K562 (cell line): ENCODE results near the gene ASCL2. TPM values are rescaled to one million over a fixed set of nuclear protein-coding genes. Genes with fewer than 3 reads are reported as not detected.

Experiments used
- ATAC-seq: fragments of 200-7000 bp; cut with Tn5 transposase; 3 replicates; pipeline ENCODE4 v1.9.1; 2020; ENCODE audit warnings: moderate library complexity
- BruUV-seq: library from RNA; stranded (reverse); fragments of 400-500 nt; replicated peaks from 2 replicates; lab custom pipeline; 2021; lab: Mats Ljungman, UMichigan
- CTCF ChIA-PET: fragments of 300-600 bp; formaldehyde crosslinking; extraction: SDS; loops from one replicate; lab custom pipeline; 2021; ENCODE audit warnings: low intra/inter-chr PET ratio; lab: Yijun Ruan, JAX
- POLR2A ChIA-PET: fragments of 300-600, 350-650 bp; sonication (Branson Sonifier 250); formaldehyde crosslinking; extraction: SDS; loops from one replicate; lab custom pipeline; 2021; ENCODE audit warnings: antibody characterized with exemption, inconsistent platforms; lab: Yijun Ruan, JAX
- DNase-seq, 4 experiments: peaks; one replicate each; pipeline versions ENCODE4 v3.0.0 to v3.0.0-alpha.2; 2011 to 2018; ENCODE audit warnings: low spot score in 3 of 4, mixed read lengths in 3 of 4; ENCODE audit errors: extremely low read depth in 1 of 4
- FAIRE-seq: peaks from 2 replicates; lab custom pipeline; 2011; peaks lifted over from hg19 to GRCh38; lab: Jason Lieb, UNC
- H2AFZ ChIP-seq: 2 replicates; pipeline ENCODE4 v1.6.0; 2011; ENCODE audit warnings: low read depth, low read length, control low read depth, inconsistent platforms
- H3K27ac ChIP-seq: fragments of 200-600 bp; 3 replicates; pipeline ENCODE4 v1.8.0; 2011; ENCODE audit warnings: low read depth, mild to moderate bottlenecking, control low read depth, inconsistent platforms, low read length, moderate library complexity, mixed read lengths; ENCODE audit errors: extremely low read depth
- H3K27me3 ChIP-seq, 2 experiments: fragments of 300-600 bp in 1 of 2; 2 replicates in 1 of 2; 3 replicates in 1 of 2; pipeline versions ENCODE4 v1.6.0 to v1.8.0; 2011; ENCODE audit warnings: inconsistent platforms in 2 of 2, low read length in 2 of 2, mild to moderate bottlenecking in 1 of 2, mixed read lengths in 1 of 2, moderate library complexity in 1 of 2; ENCODE audit not compliant: control insufficient read depth in 2 of 2, insufficient read depth in 2 of 2
- H3K36me3 ChIP-seq: fragments of 300-600 bp; 3 replicates; pipeline ENCODE4 v1.8.0; 2011; ENCODE audit warnings: mild to moderate bottlenecking, low read length, inconsistent platforms; ENCODE audit not compliant: control insufficient read depth, insufficient read depth
- H3K4me1 ChIP-seq, 2 experiments: fragments of 200-600 bp in 1 of 2; replicated peaks in 1 of 2; 2 replicates in 1 of 2; 3 replicates in 1 of 2; pipeline versions ENCODE4 v1.5.1 to v1.8.0; 2011; ENCODE audit warnings: inconsistent platforms in 2 of 2, low read length in 2 of 2, mild to moderate bottlenecking in 1 of 2, mixed read lengths in 1 of 2, moderate library complexity in 1 of 2; ENCODE audit not compliant: control insufficient read depth in 2 of 2, insufficient read depth in 2 of 2
- H3K4me2 ChIP-seq: 2 replicates; pipeline ENCODE4 v1.6.1; 2011; ENCODE audit warnings: low read length, control low read depth, inconsistent platforms, mixed read lengths; ENCODE audit not compliant: insufficient read depth
- H3K4me3 ChIP-seq: fragments of 200-600 bp; sonication (generic), shearing (Covaris generic); 2 replicates; pipeline ENCODE4 v1.5.1; 2016; ENCODE audit warnings: control low read depth, inconsistent platforms
- H3K79me2 ChIP-seq: fragments of 200-600 bp; 3 replicates; pipeline ENCODE4 v1.8.0; 2011; ENCODE audit warnings: low read length, inconsistent platforms; ENCODE audit not compliant: control insufficient read depth, insufficient read depth
- H3K9ac ChIP-seq, 2 experiments: 2 replicates each; pipeline versions ENCODE4 v1.6.0 to v1.6.1; 2011; ENCODE audit warnings: low read depth in 2 of 2, low read length in 2 of 2, control low read depth in 1 of 2, inconsistent platforms in 1 of 2, mild to moderate bottlenecking in 1 of 2, mixed read lengths in 1 of 2; ENCODE audit not compliant: insufficient read depth in 1 of 2
- H3K9me1 ChIP-seq: one replicate; pipeline ENCODE4 v1.6.0; 2011; ENCODE audit warnings: inconsistent platforms, mild to moderate bottlenecking, low read length, moderate library complexity; ENCODE audit not compliant: control insufficient read depth, insufficient read depth
- H3K9me3 ChIP-seq: replicated peaks from 2 replicates; pipeline ENCODE4 v1.5.1; 2011; ENCODE audit warnings: low read depth, low read length, inconsistent platforms; ENCODE audit not compliant: control insufficient read depth, insufficient read depth
- H4K20me1 ChIP-seq: replicated peaks from 2 replicates; pipeline ENCODE4 v1.6.1; 2011; ENCODE audit warnings: low read length, inconsistent platforms, mixed read lengths; ENCODE audit not compliant: control insufficient read depth, insufficient read depth
- KDM2B ChIP-seq: fragments of 250-450 bp; sonication (Bioruptor Pico); IDR thresholded peaks from 2 replicates; pipeline ENCODE4 v1.8.0; 2021; ENCODE audit warnings: mild to moderate bottlenecking, moderate library complexity
- LEF1 ChIP-seq: fragments of 450-650 bp; IDR thresholded peaks from 2 replicates; pipeline ENCODE4 v1.6.1; 2016; ENCODE audit warnings: mild to moderate bottlenecking
- PML ChIP-seq: IDR thresholded peaks from 2 replicates; pipeline ENCODE4 v1.6.1; 2012; ENCODE audit warnings: low read length, inconsistent platforms
- TAF7 ChIP-seq: fragments of 450-650 bp; IDR thresholded peaks from 2 replicates; pipeline ENCODE4 v1.6.1; 2016; ENCODE audit warnings: missing genetic modification characterization, missing compliant biosample characterization
- TCF7L2 ChIP-seq: fragments of 150-350 bp; IDR thresholded peaks from 2 replicates; pipeline ENCODE4 v1.6.1; 2016; ENCODE audit warnings: low read depth, mild to moderate bottlenecking, low read length, moderate library complexity
- ZNF445 ChIP-seq: fragments of 250-450 bp; sonication (Bioruptor Pico); IDR thresholded peaks from 2 replicates; pipeline ENCODE4 v1.4.0; 2020; ENCODE audit warnings: low read depth, mild to moderate bottlenecking, moderate library complexity
- ZNF77 ChIP-seq: fragments of 250-450 bp; sonication (Bioruptor Pico); IDR thresholded peaks from 2 replicates; pipeline ENCODE4 v1.5.0; 2020
- ZSCAN32 ChIP-seq: fragments of 450-650 bp; formaldehyde crosslinking; IDR thresholded peaks from 2 replicates; pipeline ENCODE4 v1.4.0; 2020; ENCODE audit warnings: mild to moderate bottlenecking, moderate library complexity
- WGBS: fragments of 100-300 bp; shearing (Covaris generic); methylation state at CpG from one replicate; pipeline ENCODE4 v1.1.6; 2016; ENCODE audit warnings: low coverage, mixed read lengths; ENCODE audit not compliant: insufficient coverage; ENCODE audit errors: missing lambda C conversion rate; 5-methylcytosine and 5-hydroxymethylcytosine counted together
- in situ Hi-C: fragments of 300-500 bp; cut with MboI; formaldehyde crosslinking; loops from 4 replicates; pipeline ENCODE4 v1.15.0; 2018; ENCODE audit warnings: inconsistent platforms, mixed read lengths
- intact Hi-C: fragments of 100-400 bp; cut with micrococcal nuclease; formaldehyde crosslinking; loops from 2 replicates; pipeline ENCODE4 v1.14.2; 2022
- polyA plus RNA-seq, 8 experiments: library from polyadenylated mRNA; depleted of rRNA in 4 of 8; stranded (reverse) in 5 of 8; unstranded in 3 of 8; fragments of >200 nt; fragmentation: Nextera tagmentation in 2 of 8; fragmentation: Illumina TruSeq in 1 of 8; extraction: Ambion mirVana in 2 of 8; extraction: Trizol in 1 of 8; gene quantifications; 2 replicates each; pipeline versions ENCODE4 v1.2.1 to v1.2.3, GENCODE V29; 2011 to 2014; ENCODE audit warnings: inconsistent platforms in 1 of 8, missing spikeins in 1 of 8
- total RNA-seq, 7 experiments: library from RNA; depleted of rRNA in 6 of 7; stranded (reverse); fragments of >200 nt in 6 of 7; fragmentation: Illumina TruSeq in 2 of 7; extraction: Trizol in 2 of 7; gene quantifications; 2 replicates each; pipeline versions ENCODE4 v1.2.1 to v1.2.3, GENCODE V29; 2011 to 2021; ENCODE audit warnings: low replicate concordance in 1 of 7
- TF ChIP-seq, protein P1 (sequence below): sonication (generic); formaldehyde crosslinking; IDR thresholded peaks from 2 replicates; pipeline ENCODE4 v1.9.0; 2022; ENCODE audit warnings: mild to moderate bottlenecking, missing genetic modification reagents
- TF ChIP-seq, protein P2 (sequence below): fragments of 250-450 bp; sonication (Bioruptor Pico); IDR thresholded peaks from 2 replicates; pipeline ENCODE4 v1.4.0; 2020; ENCODE audit warnings: mild to moderate bottlenecking

The ASCL2 gene
- total and polyA plus RNA-seq, 9 of the 15 experiments (the other 6 are each of a cell fraction or from before 2014, with no cell fraction given), result 0.11 to 1.4 (median 0.36) TPM; not detected in 2

DNA sequence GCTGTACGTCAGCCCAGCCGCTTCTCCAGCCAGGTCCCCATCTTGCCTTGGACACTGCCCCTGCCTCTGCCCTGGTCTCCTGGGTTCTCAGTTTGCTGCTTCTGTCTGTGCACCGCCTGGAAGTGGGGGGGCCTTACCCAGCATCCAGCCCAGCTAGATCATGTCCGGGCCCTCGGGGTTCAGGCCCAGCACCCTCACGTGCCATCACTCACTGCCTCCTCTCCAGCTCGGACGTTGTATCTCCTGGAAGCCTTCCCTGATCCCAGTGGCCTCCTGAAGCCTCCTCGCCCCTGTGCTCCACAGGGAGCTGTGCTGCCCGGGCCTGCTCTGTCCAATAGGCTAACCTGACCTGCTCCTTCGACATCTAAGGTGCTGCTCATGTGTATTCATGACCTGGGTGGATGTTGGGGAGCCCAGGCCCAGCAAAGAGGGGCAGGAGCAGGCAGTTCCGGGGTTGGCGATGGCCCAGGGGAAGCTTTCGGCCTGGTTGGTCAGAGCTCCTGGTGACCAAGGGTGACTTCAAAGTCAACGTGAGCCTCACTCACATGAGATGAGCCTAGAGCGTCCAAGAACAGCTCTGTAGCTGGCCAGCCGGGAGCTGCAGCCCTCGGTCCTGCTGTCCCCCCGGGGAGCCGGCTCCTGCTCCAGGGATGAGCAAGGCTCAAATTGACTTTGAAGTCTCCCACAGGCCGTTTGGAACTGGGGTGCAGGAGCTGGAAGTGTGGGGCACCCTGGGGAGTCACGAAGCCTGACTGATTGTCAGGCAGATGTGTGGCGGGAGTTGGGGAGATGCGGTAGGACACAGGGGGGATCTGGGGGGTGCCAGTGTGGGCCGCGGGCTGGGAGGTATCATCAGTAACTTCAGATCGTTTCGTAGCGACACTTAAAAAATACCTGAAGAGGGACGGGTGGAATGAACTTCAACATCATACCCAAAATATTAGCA is 5.2 kb upstream of the ASCL2 start:
- Histone ChIP-seq H3K9ac (peak overlapping the region in 1 of 2 experiments; percentile 13; a peak in 1 of 4 replicates), H3K27me3 (peaks cover 0 to 46% of the 10 kb centered on the region in 2 experiments; a peak in 2 of 5 replicates), H2AFZ (no peak overlapping the region), H3K79me2 (no peaks in the 10 kb centered on the region), H3K9me1 (no peaks in the 10 kb centered on the region), H3K36me3 (no peaks in the 10 kb centered on the region), H3K4me2 (no peak overlapping the region), H4K20me1 (no peaks in the 10 kb centered on the region; the same call in 1 of the 2 replicates), H3K4me3 (no peak overlapping the region), H3K4me1 (peaks cover 2 to 24% of the 10 kb centered on the region in 2 experiments; a peak in 3 of 5 replicates), H3K27ac (no peak overlapping the region), H3K9me3 (peaks cover 3% of the 10 kb centered on the region; the same call in 1 of the 2 replicates)
- ChIA-PET CTCF (no interaction called here), POLR2A (interaction anchor here (0.7 to 1.7 kb wide), 3 partner anchors 31 to 600 kb away, joined by 3 read pairs; no protein-coding TSS in a partner anchor)
- ATAC-seq (no peak), DNase-seq (no peak), FAIRE-seq (no peak)
- in situ Hi-C loops, result no loop called here
- no TSS peak for BruUV-seq
- no peak for TF ChIP-seq LEF1
- TF ChIP-seq, protein P1, sequence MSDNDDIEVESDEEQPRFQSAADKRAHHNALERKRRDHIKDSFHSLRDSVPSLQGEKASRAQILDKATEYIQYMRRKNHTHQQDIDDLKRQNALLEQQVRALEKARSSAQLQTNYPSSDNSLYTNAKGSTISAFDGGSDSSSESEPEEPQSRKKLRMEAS, result 0 out of 2 replicates have a peak, but pooled peaks have one; percentile 14
- intact Hi-C loops, result no loop called here
- 45% methylated on average over 20 of the region's 30 CpGs for WGBS

DNA sequence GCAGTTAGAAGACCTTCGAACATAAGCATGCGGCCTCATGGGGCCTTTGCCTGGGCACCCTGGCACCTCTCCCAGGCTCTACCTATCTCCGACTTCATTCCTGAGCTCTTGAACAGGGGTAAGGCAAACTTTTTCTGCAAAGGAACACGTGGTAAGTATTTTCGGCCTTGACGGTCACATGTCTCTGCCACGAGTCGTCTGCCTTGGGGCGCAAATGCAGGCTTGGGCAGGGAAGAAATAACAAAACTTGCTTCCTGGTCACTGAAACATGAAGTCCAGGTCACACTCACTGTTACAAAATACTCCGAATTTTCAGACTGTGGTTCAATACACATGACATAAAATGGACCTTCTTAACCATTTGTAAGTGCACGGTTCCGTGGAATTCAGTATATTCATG is 3.4 kb upstream of the ASCL2 start:
- Histone ChIP-seq H2AFZ (no peak overlapping the region), H3K4me2 (no peak overlapping the region), H3K4me1 (peaks cover 2 to 42% of the 10 kb centered on the region in 2 experiments; a peak in 3 of 5 replicates), H3K27ac (no peak overlapping the region), H4K20me1 (no peaks in the 10 kb centered on the region; the same call in 1 of the 2 replicates), H3K36me3 (no peaks in the 10 kb centered on the region), H3K9me3 (no peaks in the 10 kb centered on the region; the same call in 1 of the 2 replicates), H3K9ac (no peak overlapping the region), H3K79me2 (no peaks in the 10 kb centered on the region), H3K4me3 (no peak overlapping the region), H3K27me3 (peaks cover 0 to 57% of the 10 kb centered on the region in 2 experiments; a peak in 2 of 5 replicates), H3K9me1 (no peaks in the 10 kb centered on the region)
- BruUV-seq, result no TSS peak
- no peak for FAIRE-seq
- ChIA-PET CTCF (no interaction called here), POLR2A (interaction anchor here (0.6 kb wide), 1 partner anchor 289 kb away, joined by 3 read pairs; no protein-coding TSS in a partner anchor)
- no peak for ATAC-seq
- intact Hi-C loops (no loop called here), in situ Hi-C loops (no loop called here)
- WGBS, result 26% methylated on average over 12 of the region's 12 CpGs
- DNase-seq, result no peak
- TF ChIP-seq ZNF445 (CRISPR knock-in tag) (no peak), PML (no peak), TAF7 (tag) (no peak), KDM2B (CRISPR knock-in tag) (no peak), ZSCAN32 (CRISPR knock-in tag) (no peak), ZNF77 (CRISPR knock-in tag) (no peak), TCF7L2 (no peak)
- TF ChIP-seq, protein P2, sequence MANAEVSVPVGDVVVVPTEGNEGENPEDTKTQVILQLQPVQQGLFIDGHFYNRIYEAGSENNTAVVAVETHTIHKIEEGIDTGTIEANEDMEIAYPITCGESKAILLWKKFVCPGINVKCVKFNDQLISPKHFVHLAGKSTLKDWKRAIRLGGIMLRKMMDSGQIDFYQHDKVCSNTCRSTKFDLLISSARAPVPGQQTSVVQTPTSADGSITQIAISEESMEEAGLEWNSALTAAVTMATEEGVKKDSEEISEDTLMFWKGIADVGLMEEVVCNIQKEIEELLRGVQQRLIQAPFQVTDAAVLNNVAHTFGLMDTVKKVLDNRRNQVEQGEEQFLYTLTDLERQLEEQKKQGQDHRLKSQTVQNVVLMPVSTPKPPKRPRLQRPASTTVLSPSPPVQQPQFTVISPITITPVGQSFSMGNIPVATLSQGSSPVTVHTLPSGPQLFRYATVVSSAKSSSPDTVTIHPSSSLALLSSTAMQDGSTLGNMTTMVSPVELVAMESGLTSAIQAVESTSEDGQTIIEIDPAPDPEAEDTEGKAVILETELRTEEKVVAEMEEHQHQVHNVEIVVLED (CRISPR knock-in tag), result no peak
